ENCODE measurements around the gene SCAMP1.

DNA sequence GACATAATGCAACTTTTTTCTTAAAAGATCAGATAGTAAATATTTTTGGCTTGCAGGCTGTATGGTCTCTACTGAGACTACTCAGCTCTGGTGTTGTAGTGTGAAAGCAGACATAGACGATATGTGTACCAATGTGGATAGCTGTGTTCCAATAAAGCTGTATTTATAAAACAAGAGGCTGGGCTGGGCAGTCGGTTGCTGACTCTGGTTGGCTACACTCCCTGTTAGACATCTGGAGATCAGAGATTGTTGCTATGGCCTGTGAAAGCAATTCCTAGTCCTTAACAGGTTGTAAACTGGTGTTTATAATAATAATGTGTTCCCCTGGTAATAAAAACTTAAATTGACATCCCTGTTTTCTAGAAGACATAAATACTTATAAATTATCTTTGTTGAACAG is 24.4 kb upstream of the SCAMP1 start:
- TF ChIP-seq YY1 (IDR thresholded peaks at IDR 0.05; ENCODE audit: low read depth), result no peak
- no peak for TF ChIP-seq CTCF (IDR thresholded peaks at IDR 0.05)
- no peak for TF ChIP-seq RXRA (IDR thresholded peaks at IDR 0.05; ENCODE audit: borderline replicate concordance, low read depth)
- no peak for TF ChIP-seq MXI1 (IDR thresholded peaks at IDR 0.05; ENCODE audit: low read depth, low read length)
- TF ChIP-seq TEAD4 (IDR thresholded peaks at IDR 0.05; ENCODE audit: borderline replicate concordance, insufficient read depth), result no peak
